ENCODE measurements around the gene SPRYD7.

DNA sequence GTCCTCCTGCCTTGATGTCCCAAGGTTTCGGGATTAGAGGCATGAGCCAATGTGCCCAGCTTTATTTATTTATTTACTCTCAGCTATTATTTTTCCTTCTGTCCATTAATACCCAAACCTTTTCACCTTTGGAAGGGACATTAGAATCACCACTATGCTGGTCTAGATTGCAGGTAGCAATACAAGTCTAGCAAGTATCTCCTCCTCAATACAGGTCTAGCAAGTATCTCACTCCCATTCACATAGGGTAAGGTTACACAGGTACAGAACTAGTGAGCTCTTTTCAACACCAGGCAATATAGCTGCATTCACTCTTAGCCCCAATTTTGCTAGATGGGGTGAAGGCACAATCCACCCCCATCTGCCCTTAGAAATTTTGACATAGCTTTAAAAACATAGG, 17.4 kb upstream of the SPRYD7 start:
- TF ChIP-seq, protein P1, sequence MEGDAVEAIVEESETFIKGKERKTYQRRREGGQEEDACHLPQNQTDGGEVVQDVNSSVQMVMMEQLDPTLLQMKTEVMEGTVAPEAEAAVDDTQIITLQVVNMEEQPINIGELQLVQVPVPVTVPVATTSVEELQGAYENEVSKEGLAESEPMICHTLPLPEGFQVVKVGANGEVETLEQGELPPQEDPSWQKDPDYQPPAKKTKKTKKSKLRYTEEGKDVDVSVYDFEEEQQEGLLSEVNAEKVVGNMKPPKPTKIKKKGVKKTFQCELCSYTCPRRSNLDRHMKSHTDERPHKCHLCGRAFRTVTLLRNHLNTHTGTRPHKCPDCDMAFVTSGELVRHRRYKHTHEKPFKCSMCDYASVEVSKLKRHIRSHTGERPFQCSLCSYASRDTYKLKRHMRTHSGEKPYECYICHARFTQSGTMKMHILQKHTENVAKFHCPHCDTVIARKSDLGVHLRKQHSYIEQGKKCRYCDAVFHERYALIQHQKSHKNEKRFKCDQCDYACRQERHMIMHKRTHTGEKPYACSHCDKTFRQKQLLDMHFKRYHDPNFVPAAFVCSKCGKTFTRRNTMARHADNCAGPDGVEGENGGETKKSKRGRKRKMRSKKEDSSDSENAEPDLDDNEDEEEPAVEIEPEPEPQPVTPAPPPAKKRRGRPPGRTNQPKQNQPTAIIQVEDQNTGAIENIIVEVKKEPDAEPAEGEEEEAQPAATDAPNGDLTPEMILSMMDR (IDR thresholded peaks at IDR 0.05) = no peak
- TF ChIP-seq POLR2A (IDR thresholded peaks at IDR 0.05) (no peak), POLR2AphosphoS5 (IDR thresholded peaks at IDR 0.05) (no peak), EP300 (IDR thresholded peaks at IDR 0.05) (no peak)
